ENCODE results near the gene TMEM52.

The TMEM52 gene

GRCh38 chr1:1915911-1916840 is 2.9 kb downstream of the TMEM52 start:
- Histone ChIP-seq H3K27ac (ENCODE audit: low read length) (no peak overlapping the region), H3K79me2 (ENCODE audit: insufficient read depth, low read length) (no peaks in the 10 kb centered on the region), H3K4me2 (ENCODE audit: insufficient read depth, low read length) (no peak overlapping the region), H3K4me3 (ENCODE audit: low read depth in 1 of 2, low read length in 2 of 2) (no peak overlapping the region), H3K9ac (ENCODE audit: low read depth, low read length) (no peak overlapping the region), H3K4me1 (ENCODE audit: insufficient read depth, low read length) (peaks cover 17% of the 10 kb centered on the region), H3K9me3 (ENCODE audit: insufficient read depth, low read length, severe bottlenecking) (no peaks in the 10 kb centered on the region), H3K36me3 (ENCODE audit: insufficient read depth, low read length) (no peaks in the 10 kb centered on the region), H4K20me1 (ENCODE audit: insufficient read depth, low read length) (0 out of 2 replicates have a peak, but pooled peaks cover 12% of the 10 kb centered on the region), H2AFZ (ENCODE audit: low read depth, low read length) (no peak overlapping the region), H3K27me3 (ENCODE audit: insufficient read depth, low read length, poor library complexity) (no peaks in the 10 kb centered on the region)
- TF ChIP-seq EZH2 (IDR thresholded peaks at IDR 0.05; ENCODE audit: borderline replicate concordance, low read depth, low read length, severe bottlenecking) = no peak
- TF ChIP-seq CTCF (IDR thresholded peaks at IDR 0.05; ENCODE audit: borderline replicate concordance, extremely low read depth, low read length, poor library complexity, severe bottlenecking) = no peak
- DNase-seq (no peak), ATAC-seq (ENCODE audit: insufficient read depth, low read depth) (no peak)

DNA sequence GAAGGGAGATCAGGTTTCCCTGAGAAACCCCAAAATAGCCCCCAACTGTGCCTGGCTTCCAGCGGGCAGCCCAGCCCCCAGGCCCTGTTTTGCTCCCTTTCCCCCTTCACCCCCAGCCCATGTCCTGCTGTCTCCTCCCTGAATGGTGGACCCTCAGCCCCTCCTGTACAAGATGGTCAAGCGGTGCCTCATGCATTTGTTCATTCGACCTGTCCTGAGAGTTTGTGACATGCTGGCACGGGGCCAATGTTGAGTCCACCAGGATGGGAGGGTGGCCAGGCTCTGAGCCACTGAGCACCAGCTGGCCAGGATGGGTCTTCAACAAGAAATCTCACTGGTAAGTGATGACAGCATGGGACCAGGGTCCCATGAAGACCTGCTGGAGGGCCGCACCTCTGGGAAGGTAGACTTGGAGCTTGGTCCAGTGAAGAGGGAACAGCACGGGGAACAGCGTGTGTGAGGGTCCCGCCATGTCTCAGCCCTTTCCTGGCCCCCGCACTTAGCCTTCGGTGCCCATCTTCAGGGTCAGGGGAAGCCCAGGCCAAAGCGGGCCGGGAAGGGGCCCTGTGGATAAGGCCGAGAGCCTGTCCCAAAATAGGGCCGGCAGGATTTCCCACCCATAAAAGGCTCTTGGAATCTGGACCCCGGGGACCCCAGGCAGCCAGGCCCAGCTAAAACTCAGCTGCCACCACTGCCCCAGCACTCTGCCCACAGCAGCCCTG is 3.9 kb downstream of the TMEM52 start, which contains the start of gene CALML6:
TSS of gene CALML6 (plus strand) at position 290 of the 722 bp plus-strand sequence. CDS start at position 311, 21 bp downstream.
- no peak within 1 kb of the TSS for H2AFZ ChIP-seq (ENCODE audit: low read depth, low read length)
- DNase-seq = no peak
- H3K4me2 ChIP-seq (ENCODE audit: insufficient read depth, low read length) = no peak within 1 kb of the TSS
- H4K20me1 ChIP-seq (ENCODE audit: insufficient read depth, low read length) = 0 out of 2 replicates have a peak, but pooled peaks cover 5% of the 10 kb centered on the region
- no peaks in the 10 kb centered on the region for H3K27me3 ChIP-seq (ENCODE audit: insufficient read depth, low read length, poor library complexity)
- no peak for ATAC-seq (ENCODE audit: insufficient read depth, low read depth)
- no peak within 1 kb of the TSS for H3K27ac ChIP-seq (ENCODE audit: low read length)
- H3K9ac ChIP-seq (ENCODE audit: low read depth, low read length) = no peak within 1 kb of the TSS
- H3K4me1 ChIP-seq (ENCODE audit: insufficient read depth, low read length) = peaks cover 17% of the 10 kb centered on the region
- H3K36me3 ChIP-seq (ENCODE audit: insufficient read depth, low read length) = no peaks in the 10 kb centered on the region
- H3K4me3 ChIP-seq (ENCODE audit: low read depth in 1 of 2, low read length in 2 of 2) = no peak within 1 kb of the TSS
- H3K9me3 ChIP-seq (ENCODE audit: insufficient read depth, low read length, severe bottlenecking) = no peaks in the 10 kb centered on the region
- TF ChIP-seq EZH2 (IDR thresholded peaks at IDR 0.05; ENCODE audit: borderline replicate concordance, low read depth, low read length, severe bottlenecking) (no peak), CTCF (IDR thresholded peaks at IDR 0.05; ENCODE audit: borderline replicate concordance, extremely low read depth, low read length, poor library complexity, severe bottlenecking) (no peak)
- H3K79me2 ChIP-seq (ENCODE audit: insufficient read depth, low read length) = no peaks in the 10 kb centered on the region

GRCh38 chr1:1914101-1914970 is 4.7 kb downstream of the TMEM52 start:
- H3K27ac ChIP-seq (ENCODE audit: low read length) = no peak overlapping the region
- H3K4me3 ChIP-seq (ENCODE audit: low read depth in 1 of 2, low read length in 2 of 2) = no peak overlapping the region
- H3K9me3 ChIP-seq (ENCODE audit: insufficient read depth, low read length, severe bottlenecking) = no peaks in the 10 kb centered on the region
- no peaks in the 10 kb centered on the region for H3K36me3 ChIP-seq (ENCODE audit: insufficient read depth, low read length)
- ATAC-seq (ENCODE audit: insufficient read depth, low read depth) (no peak), DNase-seq (no peak)
- no peaks in the 10 kb centered on the region for H3K79me2 ChIP-seq (ENCODE audit: insufficient read depth, low read length)
- no peak overlapping the region for H3K9ac ChIP-seq (ENCODE audit: low read depth, low read length)
- peaks cover 18% of the 10 kb centered on the region for H3K4me1 ChIP-seq (ENCODE audit: insufficient read depth, low read length)
- H3K4me2 ChIP-seq (ENCODE audit: insufficient read depth, low read length) = no peak overlapping the region
- 0 out of 2 replicates have a peak, but pooled peaks cover 5% of the 10 kb centered on the region for H4K20me1 ChIP-seq (ENCODE audit: insufficient read depth, low read length)
- no peak overlapping the region for H2AFZ ChIP-seq (ENCODE audit: low read depth, low read length)
- no peaks in the 10 kb centered on the region for H3K27me3 ChIP-seq (ENCODE audit: insufficient read depth, low read length, poor library complexity)
- no peak for TF ChIP-seq CTCF (IDR thresholded peaks at IDR 0.05; ENCODE audit: borderline replicate concordance, extremely low read depth, low read length, poor library complexity, severe bottlenecking)
- TF ChIP-seq EZH2 (IDR thresholded peaks at IDR 0.05; ENCODE audit: borderline replicate concordance, low read depth, low read length, severe bottlenecking) = no peak

All from DND-41 (cell line).